ENCODE results near the gene CCDC110.

DNA sequence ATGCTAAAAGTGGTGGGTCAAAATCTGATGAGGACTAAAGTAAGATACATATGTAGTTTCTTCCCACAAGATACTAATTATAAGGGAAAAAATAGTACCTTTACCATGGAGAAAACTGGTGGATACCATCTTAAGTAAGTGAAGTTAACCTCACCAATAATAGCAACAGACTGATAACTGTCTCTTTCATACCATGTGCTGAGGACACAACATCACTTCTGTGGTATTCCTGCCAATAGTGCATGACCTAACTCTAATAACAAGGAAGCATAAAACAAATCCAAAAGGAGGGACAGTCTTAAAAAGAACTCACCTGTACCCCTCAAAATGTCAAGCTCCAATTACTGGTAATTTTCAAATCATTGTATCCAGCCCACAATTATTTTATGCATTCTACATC, 54.6 kb downstream of the CCDC110 start:
- TF ChIP-seq EZH2 (IDR thresholded peaks at IDR 0.05; ENCODE audit: insufficient read depth, poor library complexity, severe bottlenecking) (no peak), EZH2phosphoT487 (IDR thresholded peaks at IDR 0.05; ENCODE audit: insufficient read depth, low read depth) (no peak)
